ENCODE data around the gene ROS1.
"Not testable (repeated sequence)": the region's sequence is repeated elsewhere in the genome, so short reads cannot be mapped to it uniquely, and the experiment has no call there.

Gene ROS1

GRCh38 chr6:117263353-117263927 lies 162.3 kb downstream of the ROS1 start:
- H3K4me3 ChIP-seq (ENCODE audit: low read length) = no peak overlapping the region
- no peaks in the 10 kb centered on the region for H3K9me3 ChIP-seq (ENCODE audit: control insufficient read depth, low read depth, low read length)
- H3K4me1 ChIP-seq (ENCODE audit: control insufficient read depth, low read depth, low read length) = peaks cover 13% of the 10 kb centered on the region
- H3K27ac ChIP-seq (ENCODE audit: low read length) = no peak overlapping the region
- H3K36me3 ChIP-seq (ENCODE audit: control insufficient read depth, low read depth, low read length) = no peaks in the 10 kb centered on the region
- peaks cover 81% of the 10 kb centered on the region for H3K27me3 ChIP-seq (ENCODE audit: control insufficient read depth, insufficient read depth, low read length)
- H3K9ac ChIP-seq (ENCODE audit: low read length) = no peak overlapping the region

- peaks cover 75% of the 10 kb centered on the region for H3K27me3 ChIP-seq (ENCODE audit: control insufficient read depth, insufficient read depth, low read length)
- H3K36me3 ChIP-seq (ENCODE audit: control insufficient read depth, low read depth, low read length) = no peaks in the 10 kb centered on the region
- H3K9me3 ChIP-seq (ENCODE audit: control insufficient read depth, low read depth, low read length) = no peaks in the 10 kb centered on the region
- no peak overlapping the region for H3K4me3 ChIP-seq (ENCODE audit: low read length)
- peaks cover 13% of the 10 kb centered on the region for H3K4me1 ChIP-seq (ENCODE audit: control insufficient read depth, low read depth, low read length)
- H3K27ac ChIP-seq (ENCODE audit: low read length) = no peak overlapping the region
- H3K9ac ChIP-seq (ENCODE audit: low read length) = no peak overlapping the region
These were observed 162.9 kb downstream of the ROS1 start for GRCh38 chr6:117262799-117263198.

GRCh38 chr6:117253785-117254184 lies 172.0 kb downstream of the ROS1 start:
- H3K4me1 ChIP-seq (ENCODE audit: control insufficient read depth, low read depth, low read length) = no peaks in the 10 kb centered on the region
- H3K4me3 ChIP-seq (ENCODE audit: low read length) = no peak overlapping the region
- H3K9me3 ChIP-seq (ENCODE audit: control insufficient read depth, low read depth, low read length) = no peaks in the 10 kb centered on the region
- H3K27me3 ChIP-seq (ENCODE audit: control insufficient read depth, insufficient read depth, low read length) = no peaks in the 10 kb centered on the region
- H3K36me3 ChIP-seq (ENCODE audit: control insufficient read depth, low read depth, low read length) = no peaks in the 10 kb centered on the region
- H3K27ac ChIP-seq (ENCODE audit: low read length) = no peak overlapping the region
- H3K9ac ChIP-seq (ENCODE audit: low read length) = no peak overlapping the region

GRCh38 chr6:117244979-117245378 lies 180.8 kb downstream of the ROS1 start:
- H3K36me3 ChIP-seq (ENCODE audit: control insufficient read depth, low read depth, low read length); H3K27ac ChIP-seq (ENCODE audit: low read length); H3K27me3 ChIP-seq (ENCODE audit: control insufficient read depth, insufficient read depth, low read length); H3K9me3 ChIP-seq (ENCODE audit: control insufficient read depth, low read depth, low read length); H3K4me1 ChIP-seq (ENCODE audit: control insufficient read depth, low read depth, low read length): not testable (repeated sequence)
- H3K4me3 ChIP-seq (ENCODE audit: low read length) = peak overlapping the region; percentile 54
- peak overlapping the region; percentile 45 for H3K9ac ChIP-seq (ENCODE audit: low read length)

GRCh38 chr6:117244571-117244970 lies 181.2 kb downstream of the ROS1 start:
- H3K9ac ChIP-seq (ENCODE audit: low read length) = peak overlapping the region; percentile 45

More at GRCh38 chr6:117244571-117244970, 181.2 kb downstream of the ROS1 start:
- peak overlapping the region; percentile 54 for H3K4me3 ChIP-seq (ENCODE audit: low read length)
- H3K36me3 ChIP-seq (ENCODE audit: control insufficient read depth, low read depth, low read length); H3K27ac ChIP-seq (ENCODE audit: low read length); H3K4me1 ChIP-seq (ENCODE audit: control insufficient read depth, low read depth, low read length); H3K9me3 ChIP-seq (ENCODE audit: control insufficient read depth, low read depth, low read length); H3K27me3 ChIP-seq (ENCODE audit: control insufficient read depth, insufficient read depth, low read length): not testable (repeated sequence)

All from iPS-18a (cell line).